Coronary artery (tissue), 2 donors: ENCODE results near the gene TM4SF18.

Experiments used
- DNase-seq: peaks from one replicate; pipeline ENCODE4 v3.0.0-alpha.2; 2017; ENCODE audit warnings: low spot score
- H3K27ac ChIP-seq, 2 donors: fragments of 200-600 bp; sonication (generic); one replicate each; pipeline ENCODE4 v1.5.1; 2016 to 2019
- H3K4me3 ChIP-seq: fragments of 200-600 bp; sonication (generic); 2 replicates; pipeline ENCODE4 v1.5.1; 2016; ENCODE audit warnings: mild to moderate bottlenecking, moderate library complexity
- TF ChIP-seq, protein P1 (sequence below): fragments of 200-600 bp; sonication (generic); IDR thresholded peaks from one replicate; pipeline ENCODE4 v1.5.1; 2019; ENCODE audit warnings: antibody characterized with exemption

Gene TM4SF18

DNA sequence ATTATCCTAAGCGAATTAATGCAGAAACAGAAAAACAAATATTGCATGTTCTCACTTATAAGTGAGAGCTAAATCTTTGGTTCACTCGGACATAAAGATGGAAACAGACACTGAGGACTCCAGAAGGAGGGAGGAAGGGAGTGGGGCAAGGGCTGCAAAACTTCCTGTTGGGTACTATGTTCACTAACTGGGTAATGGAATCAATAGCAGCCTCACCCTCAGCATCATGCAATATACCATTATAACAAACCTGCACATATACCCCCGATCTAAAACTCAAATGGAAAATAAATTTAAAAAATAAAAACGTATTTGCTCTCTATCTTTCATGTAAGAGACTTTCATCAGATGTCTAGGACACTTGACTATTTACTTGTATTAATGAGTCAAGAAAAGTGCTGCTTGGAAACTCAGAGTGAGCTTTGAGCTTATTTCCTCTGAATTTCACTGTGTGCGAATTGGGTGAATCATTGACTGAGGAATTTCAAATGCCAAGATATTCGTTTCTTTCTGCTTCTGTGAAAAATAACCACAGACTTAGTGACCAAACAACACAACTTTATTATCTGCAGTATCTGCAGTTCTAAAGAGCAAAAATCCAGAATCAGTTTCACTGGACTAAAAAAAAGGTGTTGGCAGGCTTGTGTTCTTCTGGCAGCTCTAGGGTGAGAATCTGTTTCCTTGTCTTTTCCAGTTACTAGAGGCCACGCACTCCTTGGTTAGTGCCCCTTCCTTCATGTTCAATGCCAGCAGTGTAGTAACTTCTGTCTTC, 18.4 kb downstream of the TM4SF18 start:
- Histone ChIP-seq H3K27ac (peak overlapping the region in 1 of 2 donors; percentile 53), H3K4me3 (peak overlapping the region; percentile 42)
- TF ChIP-seq, protein P1, sequence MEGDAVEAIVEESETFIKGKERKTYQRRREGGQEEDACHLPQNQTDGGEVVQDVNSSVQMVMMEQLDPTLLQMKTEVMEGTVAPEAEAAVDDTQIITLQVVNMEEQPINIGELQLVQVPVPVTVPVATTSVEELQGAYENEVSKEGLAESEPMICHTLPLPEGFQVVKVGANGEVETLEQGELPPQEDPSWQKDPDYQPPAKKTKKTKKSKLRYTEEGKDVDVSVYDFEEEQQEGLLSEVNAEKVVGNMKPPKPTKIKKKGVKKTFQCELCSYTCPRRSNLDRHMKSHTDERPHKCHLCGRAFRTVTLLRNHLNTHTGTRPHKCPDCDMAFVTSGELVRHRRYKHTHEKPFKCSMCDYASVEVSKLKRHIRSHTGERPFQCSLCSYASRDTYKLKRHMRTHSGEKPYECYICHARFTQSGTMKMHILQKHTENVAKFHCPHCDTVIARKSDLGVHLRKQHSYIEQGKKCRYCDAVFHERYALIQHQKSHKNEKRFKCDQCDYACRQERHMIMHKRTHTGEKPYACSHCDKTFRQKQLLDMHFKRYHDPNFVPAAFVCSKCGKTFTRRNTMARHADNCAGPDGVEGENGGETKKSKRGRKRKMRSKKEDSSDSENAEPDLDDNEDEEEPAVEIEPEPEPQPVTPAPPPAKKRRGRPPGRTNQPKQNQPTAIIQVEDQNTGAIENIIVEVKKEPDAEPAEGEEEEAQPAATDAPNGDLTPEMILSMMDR, result no peak
- no peak for DNase-seq

DNA sequence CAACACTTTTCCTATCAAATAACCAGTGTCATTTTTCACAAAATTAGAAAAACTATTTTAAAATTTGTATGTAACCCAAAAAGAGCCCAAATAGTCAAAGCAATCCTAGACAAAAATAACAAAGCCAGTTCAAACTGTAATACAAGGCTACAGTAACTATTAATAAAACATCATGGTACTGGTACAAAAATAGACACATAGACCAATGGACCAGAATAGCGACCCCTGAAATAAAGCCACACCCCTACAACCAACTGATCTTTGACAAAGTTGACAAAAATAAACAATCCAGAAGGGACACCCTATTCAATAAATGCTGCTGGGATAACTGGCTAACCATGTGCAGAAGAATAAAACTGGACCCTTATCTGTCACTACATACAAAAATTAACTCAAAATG, 19.9 kb downstream of the TM4SF18 start:
- TF ChIP-seq, protein P1, result no peak
- H3K27ac ChIP-seq, result no peak overlapping the region
- no peak overlapping the region for H3K4me3 ChIP-seq
- DNase-seq, result no peak

DNA sequence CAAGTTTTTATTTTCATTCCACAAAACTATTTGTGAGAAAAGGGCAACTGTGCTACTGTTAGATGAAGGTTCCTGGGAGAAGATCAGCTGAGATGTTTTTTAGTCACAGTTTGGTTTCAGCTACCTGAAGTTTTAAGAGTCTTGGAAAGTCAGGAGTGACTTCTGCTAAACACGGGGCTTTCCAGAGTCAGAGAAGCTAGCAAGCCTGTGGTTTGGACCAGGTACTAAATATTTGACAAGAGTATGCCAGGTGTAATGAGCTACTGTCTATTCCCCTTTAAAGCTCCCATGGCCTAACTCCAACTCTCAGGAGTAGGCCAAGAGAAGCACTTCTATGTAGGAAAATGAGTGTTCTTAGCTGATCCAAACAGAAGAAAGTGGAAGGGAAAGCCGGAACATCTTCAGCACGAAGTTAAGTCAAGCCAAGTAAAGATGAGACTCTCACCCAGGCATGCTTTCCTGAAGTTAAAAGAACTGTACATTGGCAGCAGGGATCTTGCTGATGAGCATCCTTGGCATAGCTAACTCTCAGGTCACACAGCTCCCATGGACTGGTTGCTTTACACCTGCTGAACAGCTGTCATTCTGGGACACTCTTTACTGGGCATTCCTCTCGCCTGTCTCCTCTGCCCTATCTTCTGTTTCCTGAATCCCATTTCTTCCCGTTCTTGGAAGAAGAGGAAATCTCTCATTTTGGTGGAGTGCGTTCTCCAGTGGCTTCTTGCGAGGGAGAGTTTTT, 22.5 kb downstream of the TM4SF18 start:
- Histone ChIP-seq H3K27ac (no peak overlapping the region), H3K4me3 (no peak overlapping the region)
- TF ChIP-seq, protein P1, result no peak
- no peak for DNase-seq

DNA sequence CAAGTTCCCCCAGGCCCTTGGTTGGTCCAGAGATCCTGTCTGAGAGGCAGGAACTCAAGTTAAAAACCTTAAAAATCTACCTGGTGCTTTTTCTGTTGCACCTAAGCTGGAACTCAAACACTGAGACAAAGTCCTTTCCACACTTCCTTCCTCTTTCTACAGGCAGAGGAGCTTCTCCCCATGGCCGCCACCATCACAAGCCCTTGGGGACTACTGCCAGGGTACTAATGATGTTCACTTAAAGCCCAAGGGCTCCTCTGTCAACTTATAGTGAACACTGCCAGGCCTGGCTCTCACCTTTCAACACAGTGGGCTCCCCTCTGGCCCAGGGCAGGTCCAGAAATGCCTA, 26.0 kb downstream of the TM4SF18 start:
- H3K4me3 ChIP-seq, result no peak overlapping the region
- DNase-seq, result no peak
- no peak overlapping the region for H3K27ac ChIP-seq
- TF ChIP-seq, protein P1, result no peak

DNA sequence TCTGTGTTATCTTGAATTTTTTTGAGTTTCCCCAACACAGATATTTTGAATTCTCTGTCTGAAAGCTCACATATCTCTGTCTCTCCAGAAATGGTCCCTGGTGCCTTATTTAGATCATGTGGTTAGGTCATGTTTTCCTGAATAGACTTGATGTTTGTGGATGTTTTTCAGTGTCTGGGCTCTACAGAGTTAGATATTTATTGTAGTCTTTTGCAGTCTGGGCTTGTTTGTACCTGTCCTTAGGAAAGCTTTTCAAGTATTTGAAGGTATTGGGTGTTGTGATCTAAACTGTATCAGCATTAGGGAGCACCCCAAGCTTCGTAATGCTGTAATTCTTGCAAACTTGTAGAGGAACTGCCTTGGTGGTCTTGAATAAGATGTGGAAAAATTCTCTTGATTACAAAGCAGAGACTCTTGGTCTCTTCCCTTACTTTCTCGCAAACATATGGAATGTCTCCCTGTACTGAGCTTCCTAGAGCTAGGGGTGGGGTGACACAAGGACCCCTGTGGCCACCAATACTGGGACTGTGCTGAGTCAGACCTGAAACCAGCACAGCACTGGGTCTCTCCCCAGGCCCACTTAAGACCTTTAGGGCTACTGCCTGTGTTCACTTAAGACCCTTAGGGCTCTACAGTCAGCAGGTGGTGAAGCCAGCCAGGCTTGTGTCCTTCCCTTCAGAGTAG, 26.5 kb downstream of the TM4SF18 start:
- no peak overlapping the region for H3K4me3 ChIP-seq
- H3K27ac ChIP-seq, result no peak overlapping the region
- TF ChIP-seq, protein P1, result no peak
- no peak for DNase-seq

DNA sequence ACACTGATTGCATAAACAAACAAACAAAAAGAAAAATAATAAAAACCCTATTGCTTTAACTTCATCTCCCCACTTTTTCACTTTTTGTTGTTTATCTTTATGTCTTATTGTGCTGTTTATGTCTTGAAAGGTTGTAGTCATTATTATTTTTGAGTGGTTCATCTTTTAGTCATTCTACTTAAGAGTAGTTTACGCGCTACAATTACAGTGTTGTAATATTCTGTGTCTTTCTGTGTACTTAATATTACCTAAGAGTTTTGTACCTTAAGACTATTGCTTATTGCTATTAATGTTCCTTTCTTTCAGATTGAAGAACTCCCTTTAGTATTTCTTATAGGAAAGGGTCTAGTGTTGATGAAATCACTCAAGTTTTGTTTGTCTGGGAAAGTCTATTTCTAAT, 28.1 kb downstream of the TM4SF18 start:
- Histone ChIP-seq H3K4me3 (no peak overlapping the region), H3K27ac (no peak overlapping the region)
- TF ChIP-seq, protein P1, result no peak
- DNase-seq, result no peak
